Measurements from ENCODE around the gene KRTAP10-12. TPM values are rescaled to one million over a fixed set of nuclear protein-coding genes. Genes with fewer than 3 reads are reported as not detected.

KRTAP10-12 gene
- total RNA-seq, 1 donor = not detected

- Histone ChIP-seq H3K4me3 (ENCODE audit: low read length) (no peak overlapping the region), H3K4me1 (ENCODE audit: insufficient read depth, low read length) (no peaks in the 10 kb centered on the region), H3K27me3 (ENCODE audit: insufficient read depth, low read length) (no peaks in the 10 kb centered on the region), H3K9me3 (ENCODE audit: low read depth, low read length) (peaks cover 10% of the 10 kb centered on the region)
Measured at GRCh38 chr21:44739316-44739715, 42.3 kb downstream of the KRTAP10-12 start.

- Histone ChIP-seq H3K4me1 (ENCODE audit: insufficient read depth, low read length) (no peaks in the 10 kb centered on the region), H3K27me3 (ENCODE audit: insufficient read depth, low read length) (no peaks in the 10 kb centered on the region), H3K9me3 (ENCODE audit: low read depth, low read length) (peaks cover 10% of the 10 kb centered on the region), H3K4me3 (ENCODE audit: low read length) (no peak overlapping the region)
Measured at GRCh38 chr21:44740742-44741141, 43.8 kb downstream of the KRTAP10-12 start.

- Histone ChIP-seq H3K9me3 (ENCODE audit: low read depth, low read length) (peaks cover 10% of the 10 kb centered on the region), H3K27me3 (ENCODE audit: insufficient read depth, low read length) (no peaks in the 10 kb centered on the region), H3K4me3 (ENCODE audit: low read length) (no peak overlapping the region), H3K4me1 (ENCODE audit: insufficient read depth, low read length) (no peaks in the 10 kb centered on the region)
Measured at GRCh38 chr21:44741921-44742320, 44.9 kb downstream of the KRTAP10-12 start.

- Histone ChIP-seq H3K4me3 (ENCODE audit: low read length) (no peak overlapping the region), H3K4me1 (ENCODE audit: insufficient read depth, low read length) (no peaks in the 10 kb centered on the region), H3K9me3 (ENCODE audit: low read depth, low read length) (peaks cover 9% of the 10 kb centered on the region), H3K27me3 (ENCODE audit: insufficient read depth, low read length) (no peaks in the 10 kb centered on the region)
Measured at GRCh38 chr21:44742418-44743153, 45.6 kb downstream of the KRTAP10-12 start.

Other genes with a start within 250 kb of the KRTAP10-12 start
- gene LRRC3, start 241.7 kb upstream of the KRTAP10-12 start, total RNA-seq = 0.31 TPM
- not detected for gene KRTAP10-1, start 157.0 kb upstream of the KRTAP10-12 start, total RNA-seq
- not detected for gene KRTAP10-2, start 145.7 kb upstream of the KRTAP10-12 start, total RNA-seq
- not detected for gene KRTAP10-3, start 138.4 kb upstream of the KRTAP10-12 start, total RNA-seq
- not detected for gene KRTAP10-4, start 123.4 kb upstream of the KRTAP10-12 start, total RNA-seq
- not detected for gene KRTAP10-5, start 116.6 kb upstream of the KRTAP10-12 start, total RNA-seq
- gene KRTAP10-6, start 104.7 kb upstream of the KRTAP10-12 start, total RNA-seq = not detected
- not detected for gene KRTAP10-7, start 96.6 kb upstream of the KRTAP10-12 start, total RNA-seq
- gene KRTAP10-8, start 85.1 kb upstream of the KRTAP10-12 start, total RNA-seq = not detected
- not detected for gene KRTAP10-9, start 70.1 kb upstream of the KRTAP10-12 start, total RNA-seq
- not detected for gene KRTAP10-10, start 59.8 kb upstream of the KRTAP10-12 start, total RNA-seq
- gene KRTAP10-11, start 50.8 kb upstream of the KRTAP10-12 start, total RNA-seq = not detected
- not detected for gene KRTAP12-4, start 42.5 kb upstream of the KRTAP10-12 start, total RNA-seq
- not detected for gene KRTAP12-3, start 39.2 kb upstream of the KRTAP10-12 start, total RNA-seq
- not detected for gene KRTAP12-2, start 30.2 kb upstream of the KRTAP10-12 start, total RNA-seq
- gene KRTAP12-1, start 15.0 kb upstream of the KRTAP10-12 start, total RNA-seq = not detected
- gene TSPEAR, start 14.4 kb downstream of the KRTAP10-12 start, total RNA-seq = not detected
- gene UBE2G2, start 104.6 kb downstream of the KRTAP10-12 start, total RNA-seq = 90.0 TPM
- 86.3 TPM for gene SUMO3, start 120.9 kb downstream of the KRTAP10-12 start, total RNA-seq
- 71.9 TPM for gene PTTG1IP, start 176.5 kb downstream of the KRTAP10-12 start, total RNA-seq
- 761 TPM for gene ITGB2, start 223.7 kb downstream of the KRTAP10-12 start, total RNA-seq
- 5.2 TPM for gene SLX9, start 242.9 kb downstream of the KRTAP10-12 start, total RNA-seq